GM21423 (cell line): ENCODE results near the gene STK4.
A peak's percentile ranks its signal among the peaks of the same experiment; 100 is the strongest.
"Not testable (repeated sequence)": the region's sequence is repeated elsewhere in the genome, so short reads cannot be mapped to it uniquely, and the experiment has no call there.

Experiments
- ATAC-seq: cut with Tn5 transposase; IDR thresholded peaks from one replicate; pipeline ENCODE4 v1.9.1; 2021; ENCODE audit warnings: mild to moderate bottlenecking, moderate library complexity; ENCODE audit not compliant: unreplicated experiment

STK4 gene

GRCh38 chr20:45021631-45022030 lies 55.3 kb downstream of the STK4 start:
- no peak for ATAC-seq

- ATAC-seq = not testable (repeated sequence)
Observed at GRCh38 chr20:45023140-45023539, 56.8 kb downstream of the STK4 start.

- ATAC-seq = no peak
Observed at GRCh38 chr20:45028424-45029136, 62.3 kb downstream of the STK4 start.

DNA sequence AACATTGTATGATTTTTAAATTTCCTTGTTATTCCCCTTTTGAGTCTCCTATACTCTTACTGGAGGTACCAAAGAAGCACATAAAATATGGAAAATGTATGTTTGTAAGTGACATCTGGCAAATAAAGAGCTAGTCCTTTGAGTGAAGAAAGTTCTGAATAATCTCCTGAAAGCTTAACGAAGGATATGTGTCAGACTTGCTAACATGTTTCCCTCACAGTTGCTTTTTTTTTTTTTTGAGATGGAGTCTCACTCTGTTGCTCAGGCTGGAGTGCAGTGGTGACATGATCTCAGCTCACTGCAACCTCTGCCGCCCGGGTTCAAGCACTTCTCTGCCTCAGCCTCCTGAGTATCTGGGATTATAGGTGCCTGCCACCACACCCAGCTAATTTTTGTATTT lies 63.6 kb downstream of the STK4 start:
- no peak for ATAC-seq

- ATAC-seq = no peak
Observed at GRCh38 chr20:45032276-45032675, 66.0 kb downstream of the STK4 start.

GRCh38 chr20:45032781-45033180 lies 66.5 kb downstream of the STK4 start:
- no peak for ATAC-seq

- no peak for ATAC-seq
Observed at GRCh38 chr20:45034436-45034835, 68.1 kb downstream of the STK4 start.

DNA sequence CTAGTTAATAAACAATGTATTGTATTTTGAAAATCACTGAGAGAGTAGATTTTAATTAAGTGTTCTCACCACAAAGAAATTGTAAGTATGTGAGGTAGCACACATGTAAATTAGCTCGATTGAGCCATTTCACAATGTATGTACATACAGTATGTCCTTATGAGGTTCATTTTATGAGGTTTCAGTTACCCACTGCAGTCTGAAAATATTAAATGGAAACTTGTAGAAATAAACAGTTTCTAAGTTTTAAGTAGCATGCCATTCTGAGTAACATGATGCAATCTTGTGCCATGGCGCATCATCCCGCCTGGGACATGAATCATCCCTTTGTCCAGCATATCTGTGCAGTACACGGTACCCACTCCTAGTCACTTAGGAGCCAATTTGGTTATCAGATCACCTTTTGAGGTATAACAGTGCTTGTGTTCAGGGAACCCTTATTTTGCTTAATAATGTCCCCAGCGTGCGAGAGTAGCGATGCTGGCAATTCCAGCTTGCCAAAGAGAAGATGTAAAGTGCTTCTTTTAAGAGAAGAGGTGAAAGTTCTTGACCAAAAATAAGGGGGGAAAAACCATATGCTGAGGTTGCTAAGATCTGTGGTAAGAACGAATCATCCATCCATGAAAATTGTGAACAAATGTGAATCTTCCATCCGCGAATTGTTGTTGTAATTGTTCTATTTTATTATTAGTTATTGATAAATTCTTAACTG lies 69.9 kb downstream of the STK4 start:
- no peak for ATAC-seq

DNA sequence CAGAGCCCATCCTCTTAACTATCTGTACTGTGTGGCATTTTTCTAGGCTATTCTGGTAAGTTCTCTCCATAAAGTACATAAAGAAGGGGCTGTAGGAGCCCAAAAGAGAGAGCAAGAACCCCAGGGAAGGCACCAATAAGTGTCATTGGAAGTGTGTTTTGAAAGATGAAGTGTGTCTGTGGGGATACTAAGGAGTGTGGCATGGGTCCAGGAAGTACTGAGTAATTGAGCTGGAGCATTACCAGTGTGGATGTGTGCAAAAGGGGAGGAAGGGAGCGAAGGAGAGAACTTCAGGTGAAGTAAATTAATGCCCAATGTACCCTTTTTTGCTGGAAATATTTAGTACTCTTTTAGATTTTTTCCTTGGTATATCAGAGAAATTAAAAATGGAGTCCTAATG lies 70.7 kb downstream of the STK4 start:
- no peak for ATAC-seq

DNA sequence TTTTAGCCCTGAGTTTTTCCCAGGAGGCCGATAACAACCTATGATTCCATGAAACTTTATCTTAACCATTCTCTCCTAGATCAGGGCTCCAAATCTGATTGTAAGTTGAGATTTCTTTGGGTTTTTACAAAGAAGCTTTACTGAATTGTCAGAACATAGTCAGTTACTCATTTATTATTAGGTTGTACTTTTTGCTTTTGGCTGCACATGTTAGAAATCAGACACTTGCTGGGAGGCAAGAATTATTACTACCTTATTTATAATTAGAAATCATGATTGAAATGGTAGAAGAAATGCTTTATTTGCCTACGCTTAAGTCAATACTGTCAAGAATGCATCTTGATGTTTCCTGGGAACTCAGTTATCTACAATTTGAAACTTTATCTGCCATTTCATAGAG lies 71.3 kb downstream of the STK4 start:
- ATAC-seq = no peak

- ATAC-seq = no peak
Observed at GRCh38 chr20:45038745-45039474, 72.6 kb downstream of the STK4 start.

DNA sequence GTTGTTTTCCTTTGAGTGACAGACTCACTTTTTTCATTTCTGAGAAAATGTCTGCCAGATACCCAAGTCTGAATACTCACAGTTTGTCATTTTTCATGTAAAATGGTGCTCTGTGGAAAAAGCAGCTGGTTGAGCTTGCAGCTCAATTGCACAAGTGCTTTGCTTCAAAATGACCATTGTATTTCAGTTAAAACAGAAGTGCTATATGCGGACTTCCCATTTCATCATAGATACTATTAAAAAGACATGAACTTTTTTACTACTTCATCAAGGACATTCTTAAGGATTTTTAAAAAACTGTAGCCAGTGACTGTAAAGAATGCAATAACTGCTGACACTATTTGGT lies 73.1 kb downstream of the STK4 start:
- ATAC-seq = no peak

GRCh38 chr20:45041464-45042337 lies 75.4 kb downstream of the STK4 start:
- no peak for ATAC-seq

DNA sequence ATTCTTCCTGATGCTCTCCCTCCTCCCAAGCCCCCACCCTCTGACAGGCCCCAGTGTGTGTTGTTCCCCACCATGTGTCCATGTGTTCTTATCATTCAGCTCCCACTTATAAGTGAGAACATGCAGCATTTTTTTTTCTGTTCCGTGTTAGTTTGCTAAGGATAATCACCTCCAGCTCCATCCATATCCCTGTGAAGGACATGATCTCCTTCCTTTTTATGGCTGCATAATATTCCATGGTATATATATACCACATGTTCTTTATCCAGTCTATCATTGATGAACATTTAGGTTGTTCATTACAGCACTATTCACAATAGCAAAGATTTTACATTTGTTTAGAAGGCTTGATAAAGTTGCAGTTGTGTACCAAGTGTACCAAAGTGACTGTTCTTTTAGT lies 76.7 kb downstream of the STK4 start:
- ATAC-seq = no peak

DNA sequence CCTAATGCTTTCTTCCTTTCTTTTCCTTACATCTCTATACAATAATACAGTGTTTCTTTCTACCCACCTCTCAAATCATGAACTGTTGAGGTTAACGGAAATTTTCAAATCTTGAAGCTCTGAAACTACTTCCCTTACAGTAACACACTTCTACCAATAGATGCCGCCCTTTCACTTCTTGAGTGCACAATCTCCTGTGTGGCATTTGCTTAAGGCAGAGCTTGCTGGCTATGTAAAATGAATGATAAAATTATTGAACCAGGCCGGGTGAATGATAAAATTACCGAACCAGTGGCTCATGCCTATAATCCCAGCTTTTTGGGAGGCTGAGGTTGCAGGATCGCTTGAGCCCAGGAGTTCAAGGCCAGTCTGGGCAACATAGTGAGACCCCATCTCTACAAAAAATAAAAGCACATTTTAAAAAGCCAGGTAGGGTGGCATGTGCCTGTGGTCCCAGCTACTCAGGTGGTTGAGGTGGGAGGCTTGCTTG lies 77.8 kb downstream of the STK4 start:
- peak; percentile 67 for ATAC-seq

DNA sequence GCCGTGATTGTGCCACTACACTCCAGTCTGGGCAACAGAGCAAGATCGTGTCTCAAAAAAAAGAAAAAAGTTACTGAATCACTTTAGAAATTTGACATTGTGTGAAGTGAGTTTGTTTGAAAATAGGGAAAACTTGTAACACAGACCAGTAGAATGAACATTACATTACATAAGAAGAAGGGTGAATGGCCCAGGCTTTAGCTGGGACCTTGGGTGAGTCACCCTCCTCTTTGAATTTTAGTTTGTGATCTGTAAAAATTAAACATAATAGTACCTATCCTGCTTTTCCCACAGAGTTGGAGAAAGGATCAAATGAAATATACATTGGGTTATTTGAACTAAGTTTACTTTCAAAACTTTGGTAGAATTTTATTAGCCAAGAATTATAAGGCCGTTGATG lies 78.3 kb downstream of the STK4 start:
- ATAC-seq = no peak

DNA sequence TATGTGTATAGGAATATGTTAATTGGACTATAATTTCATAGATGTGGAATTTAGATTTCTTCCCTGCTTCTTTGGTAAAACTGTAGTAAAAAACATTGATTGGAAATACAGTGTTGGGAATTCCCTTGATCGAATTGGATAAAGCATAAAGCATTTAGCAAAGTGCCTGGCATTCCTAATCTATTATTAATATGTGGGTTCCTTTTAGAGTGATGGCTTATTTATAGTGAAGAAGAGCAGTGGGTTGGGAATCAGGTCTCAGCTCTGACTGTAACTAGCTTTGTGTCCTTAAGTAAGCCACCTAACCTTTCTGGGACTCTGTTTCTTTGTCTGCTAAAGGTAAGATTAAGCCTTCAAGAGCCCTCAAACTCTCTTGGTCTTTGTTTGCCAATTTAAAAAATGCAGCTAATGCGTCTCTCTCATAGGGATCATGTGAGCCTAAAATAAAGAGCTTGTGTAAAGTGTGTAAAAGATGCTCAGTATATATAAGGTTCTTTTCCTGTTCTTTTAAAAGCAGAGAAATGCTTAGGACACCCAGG lies 81.3 kb downstream of the STK4 start:
- no peak for ATAC-seq

DNA sequence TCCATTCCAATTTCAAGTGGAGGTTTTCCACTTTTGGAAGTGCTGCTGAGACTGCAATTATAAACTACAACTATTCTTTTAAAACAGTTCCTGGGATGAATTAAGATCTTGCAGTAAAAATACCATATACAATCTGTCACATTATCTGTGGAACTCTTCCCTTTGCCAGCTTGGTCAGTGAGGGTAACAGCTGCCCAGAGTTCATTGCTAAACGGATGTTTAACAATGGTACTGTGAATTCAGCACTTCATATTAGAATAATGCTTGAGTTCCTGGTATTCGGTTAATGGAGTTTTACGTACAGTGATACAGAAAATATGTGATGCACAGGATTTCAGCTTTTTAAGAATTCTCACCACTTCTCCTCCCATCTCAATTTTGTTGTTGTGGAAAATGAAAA lies 83.1 kb downstream of the STK4 start:
- ATAC-seq = no peak

GRCh38 chr20:45049904-45050471 lies 83.7 kb downstream of the STK4 start:
- ATAC-seq = no peak
